Mesodermal cell (in vitro differentiated cells): ENCODE results near the gene SLC66A1. TPM values are rescaled to one million over a fixed set of nuclear protein-coding genes. Genes with fewer than 3 reads are reported as not detected.
"Not testable (repeated sequence)": the region's sequence is repeated elsewhere in the genome, so short reads cannot be mapped to it uniquely, and the experiment has no call there.

Source experiments
- H3K27ac ChIP-seq: 2 replicates; pipeline ENCODE4 v1.7.0; 2013; ENCODE audit warnings: mild to moderate bottlenecking, low read depth, low read length, moderate library complexity; ENCODE audit not compliant: severe bottlenecking
- H3K36me3 ChIP-seq: 2 replicates; pipeline ENCODE4 v1.7.1; 2013; ENCODE audit warnings: mild to moderate bottlenecking, low read length, moderate library complexity; ENCODE audit not compliant: control insufficient read depth, insufficient read depth
- H3K4me1 ChIP-seq: one replicate; pipeline ENCODE4 v1.7.1; 2013; ENCODE audit warnings: mild to moderate bottlenecking, low read length; ENCODE audit not compliant: insufficient read depth, control insufficient read depth, poor library complexity, severe bottlenecking
- H3K4me3 ChIP-seq: 2 replicates; pipeline ENCODE4 v1.7.0; 2013; ENCODE audit warnings: low read length, control low read depth, mild to moderate bottlenecking; ENCODE audit not compliant: insufficient read depth, poor library complexity, severe bottlenecking; ENCODE audit errors: extremely low read depth
- H3K9me3 ChIP-seq: 2 replicates; pipeline ENCODE4 v1.7.1; 2013; ENCODE audit warnings: mild to moderate bottlenecking, low read length, moderate library complexity; ENCODE audit not compliant: control insufficient read depth
- WGBS, 2 experiments: methylation state at CpG; one replicate each; pipeline ENCODE4 v1.1.5; 2013; ENCODE audit warnings: missing lambda C conversion rate in 2 of 2; ENCODE audit not compliant: insufficient coverage in 2 of 2; 5-methylcytosine and 5-hydroxymethylcytosine counted together
- polyA plus RNA-seq, 2 experiments: library from polyadenylated mRNA; stranded (reverse); fragments of 50-300 nt; gene quantifications; one replicate each; pipeline ENCODE4 v1.2.3, GENCODE V29; 2013

SLC66A1 gene, protein sequence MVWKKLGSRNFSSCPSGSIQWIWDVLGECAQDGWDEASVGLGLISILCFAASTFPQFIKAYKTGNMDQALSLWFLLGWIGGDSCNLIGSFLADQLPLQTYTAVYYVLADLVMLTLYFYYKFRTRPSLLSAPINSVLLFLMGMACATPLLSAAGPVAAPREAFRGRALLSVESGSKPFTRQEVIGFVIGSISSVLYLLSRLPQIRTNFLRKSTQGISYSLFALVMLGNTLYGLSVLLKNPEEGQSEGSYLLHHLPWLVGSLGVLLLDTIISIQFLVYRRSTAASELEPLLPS
- 24.9 TPM for polyA plus RNA-seq (2013, experiment 1 of 2)
- polyA plus RNA-seq (2013, experiment 2 of 2): 18.9 TPM

- Histone ChIP-seq H3K4me3 (peak within 1 kb of the TSS; percentile 84), H3K27ac (peak within 1 kb of the TSS; percentile 77), H3K36me3 (peaks cover 34% of the 10 kb centered on the region), H3K9me3 (no peaks in the 10 kb centered on the region), H3K4me1 (peaks cover 21% of the 10 kb centered on the region)
- WGBS, 2 experiments: 0% methylated on average over 59 to 85 of the region's 105 CpGs
These were observed at the start of gene SLC66A1, which contains the start of gene AKR7A2 for GRCh38 chr1:19311931-19312781. Gene SLC66A1, plus strand, starts transcription at chr1:19312326. Its CDS starts 5,352 bp downstream, at chr1:19317678. Gene AKR7A2, minus strand, starts transcription at chr1:19312144. Its CDS starts 20 bp downstream, at chr1:19312124.

GRCh38 chr1:19262744-19263143 lies 49.4 kb upstream of the SLC66A1 start:
- H3K27ac ChIP-seq: no peak overlapping the region
- peaks cover 8% of the 10 kb centered on the region for H3K4me1 ChIP-seq
- WGBS, 2 experiments: 88 to 96% methylated on average over 3 of the region's 5 CpGs
- H3K9me3 ChIP-seq: no peaks in the 10 kb centered on the region
- no peak overlapping the region for H3K4me3 ChIP-seq
- H3K36me3 ChIP-seq: peaks cover 33% of the 10 kb centered on the region

DNA sequence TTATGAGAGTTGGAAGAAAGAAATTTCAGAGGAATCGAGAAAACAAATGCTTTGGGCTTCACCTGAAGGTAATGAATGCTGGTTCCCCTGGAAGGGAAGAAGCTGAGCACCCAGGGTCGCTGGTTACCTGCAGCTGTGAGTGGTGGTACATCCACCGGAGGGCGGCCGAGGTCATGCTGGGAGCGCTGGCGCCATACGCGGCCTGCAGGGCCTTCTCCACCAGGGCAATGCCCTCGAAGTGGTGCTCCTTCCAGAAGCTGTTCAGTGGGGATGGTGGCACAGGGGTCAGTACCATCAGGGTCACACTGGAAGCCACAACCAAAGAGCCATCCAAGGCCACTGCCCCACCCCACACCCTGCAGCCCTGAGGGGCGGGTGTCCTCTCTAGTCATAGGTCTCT lies 43.7 kb upstream of the SLC66A1 start:
- H3K36me3 ChIP-seq: no peaks in the 10 kb centered on the region
- no peak overlapping the region for H3K4me3 ChIP-seq
- no peaks in the 10 kb centered on the region for H3K9me3 ChIP-seq
- H3K27ac ChIP-seq: no peak overlapping the region
- H3K4me1 ChIP-seq: no peaks in the 10 kb centered on the region
- WGBS, 2 experiments: 81 to 86% methylated on average over 6 to 11 of the region's 11 CpGs

DNA sequence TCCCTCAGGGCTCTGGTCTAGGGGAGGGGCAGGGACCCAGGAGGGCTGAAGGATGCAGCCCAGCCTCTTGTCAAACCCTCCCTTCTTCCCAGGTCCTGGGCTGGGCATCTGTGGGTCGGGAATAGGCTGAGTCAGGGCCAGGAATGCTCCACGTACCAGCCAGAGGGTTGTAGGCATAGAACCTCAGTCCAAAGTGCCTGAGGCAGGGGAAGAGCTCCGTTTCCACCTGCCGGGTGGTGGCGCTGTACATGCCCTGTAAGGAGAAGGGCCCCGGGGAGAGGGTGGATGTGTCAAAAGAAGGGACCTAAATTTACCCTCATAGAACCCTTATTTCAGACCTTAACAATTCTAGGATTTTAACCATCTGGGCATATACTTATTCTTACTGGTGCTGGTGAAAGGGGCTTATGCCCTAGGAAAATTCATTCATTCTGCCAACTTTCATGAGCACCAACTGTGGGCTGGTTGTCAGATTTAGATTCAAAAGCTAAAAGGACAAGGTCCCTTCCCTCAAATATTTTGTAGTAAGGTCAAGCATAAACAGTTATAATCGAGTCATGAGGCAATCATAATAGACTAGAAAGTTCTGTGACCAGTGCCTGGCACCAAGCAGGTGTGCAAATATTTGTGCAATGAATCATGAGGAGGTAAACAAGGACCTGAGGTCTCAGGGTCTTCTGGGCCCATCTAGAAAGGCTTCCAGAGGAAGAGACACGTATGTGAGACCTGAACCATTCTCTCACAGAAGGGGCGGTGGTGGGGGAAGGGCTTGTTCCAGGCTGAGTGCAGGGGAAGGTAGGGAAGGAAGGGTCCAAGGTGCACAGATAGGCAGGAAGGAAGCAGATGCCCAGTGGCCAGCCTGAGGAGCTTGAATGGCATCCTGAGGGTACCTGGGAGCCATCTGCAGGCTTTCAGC lies 42.4 kb upstream of the SLC66A1 start:
- H3K27ac ChIP-seq, H3K36me3 ChIP-seq, H3K4me1 ChIP-seq, H3K9me3 ChIP-seq, H3K4me3 ChIP-seq: not testable (repeated sequence)
- WGBS, 2 experiments: 50% methylated on average over 1 of the region's 9 CpGs; no CpG with 5 or more reads in 1 of the 2 experiments

GRCh38 chr1:19270343-19270730 lies 41.8 kb upstream of the SLC66A1 start:
- H3K4me3 ChIP-seq, H3K36me3 ChIP-seq, H3K9me3 ChIP-seq, H3K27ac ChIP-seq, H3K4me1 ChIP-seq: not testable (repeated sequence)
- 84 to 85% methylated on average over 6 of the region's 6 CpGs for WGBS, 2 experiments

- Histone ChIP-seq H3K27ac (no peak overlapping the region), H3K4me1 (no peaks in the 10 kb centered on the region), H3K36me3 (no peaks in the 10 kb centered on the region), H3K9me3 (no peaks in the 10 kb centered on the region), H3K4me3 (no peak overlapping the region)
These were observed 40.1 kb upstream of the SLC66A1 start for GRCh38 chr1:19272064-19272463.

DNA sequence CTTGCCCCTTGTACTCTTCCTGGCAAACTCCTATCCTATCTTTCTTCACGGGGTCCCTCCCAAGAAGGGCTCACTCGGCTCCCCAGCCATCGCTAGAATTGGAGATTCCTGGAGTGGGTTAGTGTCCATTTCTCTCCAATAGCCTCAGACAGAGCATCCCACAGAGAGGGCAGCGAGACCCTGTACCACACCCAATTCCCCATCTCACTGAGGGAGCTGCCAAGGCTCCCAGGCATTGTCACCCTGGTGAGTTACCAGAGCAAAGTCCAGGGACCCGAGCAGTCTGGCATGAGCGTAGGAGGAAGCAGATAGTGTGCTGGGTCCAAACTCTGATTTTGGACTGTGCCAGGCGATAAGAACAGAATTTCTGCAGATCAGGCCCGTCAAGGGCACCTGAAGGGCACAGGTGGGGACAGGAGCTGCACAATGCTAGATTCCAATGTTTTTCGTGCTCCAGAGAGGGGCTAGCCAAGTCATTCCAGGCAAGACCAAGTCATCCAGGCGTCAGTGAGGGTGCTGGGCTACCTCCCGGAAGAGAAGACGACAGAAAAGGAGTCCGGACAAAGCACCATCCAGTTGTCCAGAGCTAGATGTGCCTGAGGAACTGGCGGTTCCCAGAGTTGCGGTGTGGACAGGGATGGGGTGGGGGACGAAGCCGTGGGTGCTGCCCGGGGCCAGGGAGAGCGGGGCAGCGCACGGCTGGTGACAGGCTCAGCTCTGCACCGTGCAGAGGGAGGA lies 38.9 kb upstream of the SLC66A1 start:
- 94 to 95% methylated on average over 19 to 21 of the region's 22 CpGs for WGBS, 2 experiments
- Histone ChIP-seq H3K36me3 (no peaks in the 10 kb centered on the region), H3K4me3 (no peak overlapping the region), H3K9me3 (no peaks in the 10 kb centered on the region), H3K27ac (no peak overlapping the region), H3K4me1 (no peaks in the 10 kb centered on the region)

GRCh38 chr1:19273844-19274531 lies 38.1 kb upstream of the SLC66A1 start:
- H3K9me3 ChIP-seq, H3K4me1 ChIP-seq, H3K27ac ChIP-seq, H3K36me3 ChIP-seq, H3K4me3 ChIP-seq: not testable (repeated sequence)
- WGBS, 2 experiments: 36 to 42% methylated on average over 33 to 39 of the region's 66 CpGs

DNA sequence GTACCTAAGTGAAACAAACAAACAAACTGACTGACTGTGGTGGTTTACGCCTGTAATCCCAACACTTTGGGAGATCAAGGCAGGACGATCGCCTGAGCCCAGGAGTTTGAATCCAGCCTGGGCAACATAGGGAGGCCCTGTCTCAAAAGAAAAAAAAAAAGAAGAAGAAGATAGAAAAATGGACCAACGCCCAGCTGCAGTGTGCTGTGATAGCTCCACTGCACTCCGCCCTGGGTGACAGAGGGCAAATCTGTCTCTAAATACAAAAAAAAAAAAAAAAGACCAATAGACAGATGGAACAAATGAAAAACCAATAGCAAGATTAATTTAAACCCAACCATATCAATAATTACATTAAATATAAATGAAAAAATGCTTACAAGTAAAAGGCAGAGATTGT lies 37.5 kb upstream of the SLC66A1 start:
- H3K4me3 ChIP-seq: no peak overlapping the region
- H3K9me3 ChIP-seq: no peaks in the 10 kb centered on the region
- 100% methylated on average over 2 of the region's 5 CpGs; no CpG with 5 or more reads in 1 of the 2 experiments for WGBS, 2 experiments
- no peaks in the 10 kb centered on the region for H3K36me3 ChIP-seq
- H3K4me1 ChIP-seq: no peaks in the 10 kb centered on the region
- no peak overlapping the region for H3K27ac ChIP-seq
